ENCODE results near the gene IL7R.

The IL7R gene

GRCh38 chr5:35902046-35902672 is 45.5 kb downstream of the IL7R start:
- DNase-seq: no peak
- H3K4me1 Mint-ChIP-seq: peaks cover 28% of the 10 kb centered on the region
- peaks cover 5% of the 10 kb centered on the region for H3K27me3 Mint-ChIP-seq (ENCODE audit: low read depth, poor library complexity)
- no peak overlapping the region for H3K27ac Mint-ChIP-seq
- H3K9me3 Mint-ChIP-seq: peaks cover 19% of the 10 kb centered on the region
- H3K36me3 Mint-ChIP-seq (ENCODE audit: low read depth): no peaks in the 10 kb centered on the region
- no peak for TF ChIP-seq CTCF (IDR thresholded peaks at IDR 0.05)
- H3K4me3 Mint-ChIP-seq: no peak overlapping the region

GRCh38 chr5:35903631-35904203 is 47.0 kb downstream of the IL7R start:
- peaks cover 28% of the 10 kb centered on the region for H3K4me1 Mint-ChIP-seq
- H3K27me3 Mint-ChIP-seq (ENCODE audit: low read depth, poor library complexity): peaks cover 5% of the 10 kb centered on the region
- no peak for TF ChIP-seq CTCF (IDR thresholded peaks at IDR 0.05)
- no peak overlapping the region for H3K27ac Mint-ChIP-seq
- peaks cover 19% of the 10 kb centered on the region for H3K9me3 Mint-ChIP-seq
- H3K4me3 Mint-ChIP-seq: no peak overlapping the region
- no peak for DNase-seq
- no peaks in the 10 kb centered on the region for H3K36me3 Mint-ChIP-seq (ENCODE audit: low read depth)

- no peaks in the 10 kb centered on the region for H3K36me3 Mint-ChIP-seq (ENCODE audit: low read depth)
- H3K9me3 Mint-ChIP-seq: peaks cover 19% of the 10 kb centered on the region
- H3K4me3 Mint-ChIP-seq: no peak overlapping the region
- no peak for DNase-seq
- TF ChIP-seq CTCF (IDR thresholded peaks at IDR 0.05): no peak
- H3K27me3 Mint-ChIP-seq (ENCODE audit: low read depth, poor library complexity): peaks cover 3% of the 10 kb centered on the region
- H3K27ac Mint-ChIP-seq: no peak overlapping the region
- H3K4me1 Mint-ChIP-seq: peaks cover 23% of the 10 kb centered on the region
These were observed 47.9 kb downstream of the IL7R start for GRCh38 chr5:35904443-35905132.

- no peak overlapping the region for H3K4me3 Mint-ChIP-seq
- TF ChIP-seq CTCF (IDR thresholded peaks at IDR 0.05): no peak
- H3K4me1 Mint-ChIP-seq: no peaks in the 10 kb centered on the region
- H3K9me3 Mint-ChIP-seq: peaks cover 43% of the 10 kb centered on the region
- H3K36me3 Mint-ChIP-seq (ENCODE audit: low read depth): peaks cover 11% of the 10 kb centered on the region
- DNase-seq: no peak
- H3K27ac Mint-ChIP-seq: no peak overlapping the region
- H3K27me3 Mint-ChIP-seq (ENCODE audit: low read depth, poor library complexity): peaks cover 4% of the 10 kb centered on the region
These were observed 51.5 kb downstream of the IL7R start for GRCh38 chr5:35908228-35908627.

GRCh38 chr5:35908814-35909213 is 52.1 kb downstream of the IL7R start:
- no peak for DNase-seq
- peaks cover 39% of the 10 kb centered on the region for H3K9me3 Mint-ChIP-seq
- no peak overlapping the region for H3K4me3 Mint-ChIP-seq
- H3K4me1 Mint-ChIP-seq: no peaks in the 10 kb centered on the region
- TF ChIP-seq CTCF (IDR thresholded peaks at IDR 0.05): no peak
- peaks cover 11% of the 10 kb centered on the region for H3K36me3 Mint-ChIP-seq (ENCODE audit: low read depth)
- H3K27me3 Mint-ChIP-seq (ENCODE audit: low read depth, poor library complexity): peaks cover 4% of the 10 kb centered on the region
- H3K27ac Mint-ChIP-seq: no peak overlapping the region
